Frontal cortex (tissue), 4 donors: ENCODE data around the gene SPR. TPM values are rescaled to one million over a fixed set of nuclear protein-coding genes. Genes with fewer than 3 reads are reported as not detected.
A peak's percentile ranks its signal among the peaks of the same experiment; 100 is the strongest.

Experiments
- DNase-seq, 2 donors: peaks; one replicate each; pipeline ENCODE4 v3.0.0; 2012; ENCODE audit warnings: low spot score in 2 of 2
- FAIRE-seq: peaks from 2 replicates; lab custom pipeline; 2012; peaks lifted over from hg19 to GRCh38; lab: Jason Lieb, UNC
- total RNA-seq: library from RNA; depleted of rRNA; stranded (reverse); fragments of >200 nt; gene quantifications from one replicate; pipeline ENCODE4 v1.2.3, GENCODE V29; 2014
- donor health status: control.
- donor health status: control.
- donor health status: control.

Gene SPR
- 1.6 TPM for total RNA-seq

DNA sequence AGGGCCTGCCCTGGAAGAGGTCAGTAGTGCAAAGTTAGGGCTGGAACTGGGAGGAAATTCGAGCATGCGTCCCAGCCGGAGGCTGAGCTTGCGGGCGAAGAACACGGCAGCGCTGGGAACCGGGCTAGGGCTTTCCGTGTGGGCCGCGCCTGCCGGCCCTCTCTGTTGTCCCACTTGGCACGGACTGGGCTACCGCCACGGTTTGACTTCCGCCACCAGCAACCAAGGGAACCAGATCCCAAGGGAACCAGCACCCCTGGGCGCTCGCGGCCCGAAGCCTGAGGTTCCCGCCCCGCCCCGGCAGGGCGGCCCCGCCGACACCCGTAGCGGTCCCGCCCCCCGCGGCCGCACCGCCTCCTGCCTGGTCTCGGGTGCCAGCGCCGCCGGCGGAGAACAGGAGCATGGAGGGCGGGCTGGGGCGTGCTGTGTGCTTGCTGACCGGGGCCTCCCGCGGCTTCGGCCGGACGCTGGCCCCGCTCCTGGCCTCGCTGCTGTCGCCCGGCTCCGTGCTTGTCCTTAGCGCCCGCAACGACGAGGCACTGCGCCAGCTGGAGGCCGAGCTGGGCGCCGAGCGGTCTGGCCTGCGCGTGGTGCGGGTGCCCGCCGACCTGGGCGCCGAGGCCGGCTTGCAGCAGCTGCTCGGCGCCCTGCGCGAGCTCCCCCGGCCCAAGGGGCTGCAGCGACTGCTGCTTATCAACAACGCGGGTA, at the start of gene SPR:
Gene SPR (plus strand): TSS at position 377 of the 708 bp plus-strand sequence. CDS start 25 bp downstream, at position 402.
- FAIRE-seq = no peak
- DNase-seq = peak; percentile 69 to 73

GRCh38 chr2:72840066-72840465, 47.1 kb upstream of the SPR start:
- DNase-seq (no peak), FAIRE-seq (no peak)

- FAIRE-seq = no peak
- DNase-seq = no peak
Observed at GRCh38 chr2:72841462-72842125, 45.6 kb upstream of the SPR start.

- DNase-seq = no peak
- no peak for FAIRE-seq
Observed at GRCh38 chr2:72843301-72843700, 43.9 kb upstream of the SPR start.

GRCh38 chr2:72846171-72847095, 40.8 kb upstream of the SPR start:
- FAIRE-seq = no peak
- DNase-seq = no peak

DNA sequence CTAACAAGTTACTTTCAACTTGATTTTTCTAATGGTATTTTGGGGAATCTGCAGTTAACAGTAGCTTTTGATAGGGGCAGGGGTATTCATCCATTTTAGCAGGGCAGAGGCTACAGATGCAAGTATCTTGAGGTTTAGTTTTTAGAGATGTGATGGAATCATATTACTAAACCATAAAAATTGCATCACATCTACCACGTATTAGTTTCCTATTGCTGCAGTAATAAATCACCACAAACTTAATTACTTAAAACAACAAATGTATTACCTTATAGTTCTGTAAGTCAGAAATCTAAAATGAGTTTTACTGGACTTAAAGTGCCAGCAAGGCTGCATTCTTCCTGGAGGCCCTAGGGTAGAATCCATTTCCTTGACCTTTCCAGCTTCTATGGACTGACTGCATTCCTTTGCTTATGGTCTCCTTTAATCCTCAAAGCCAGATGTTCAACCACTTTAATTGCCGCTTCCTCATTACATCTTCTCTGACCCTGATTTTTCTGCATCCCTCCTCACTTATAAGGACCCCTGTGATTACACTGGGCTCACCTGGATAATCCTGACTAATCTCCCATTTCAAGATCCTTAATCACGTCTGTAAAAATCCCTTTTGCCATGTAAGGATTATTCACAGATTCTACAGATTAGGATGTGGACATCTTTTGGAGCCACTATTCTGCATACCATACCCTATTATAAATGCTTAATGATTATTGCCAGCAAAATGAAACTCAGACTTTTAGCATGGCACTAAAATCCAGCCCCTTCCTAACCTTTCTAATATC, 39.5 kb upstream of the SPR start:
- DNase-seq (no peak), FAIRE-seq (no peak)

DNA sequence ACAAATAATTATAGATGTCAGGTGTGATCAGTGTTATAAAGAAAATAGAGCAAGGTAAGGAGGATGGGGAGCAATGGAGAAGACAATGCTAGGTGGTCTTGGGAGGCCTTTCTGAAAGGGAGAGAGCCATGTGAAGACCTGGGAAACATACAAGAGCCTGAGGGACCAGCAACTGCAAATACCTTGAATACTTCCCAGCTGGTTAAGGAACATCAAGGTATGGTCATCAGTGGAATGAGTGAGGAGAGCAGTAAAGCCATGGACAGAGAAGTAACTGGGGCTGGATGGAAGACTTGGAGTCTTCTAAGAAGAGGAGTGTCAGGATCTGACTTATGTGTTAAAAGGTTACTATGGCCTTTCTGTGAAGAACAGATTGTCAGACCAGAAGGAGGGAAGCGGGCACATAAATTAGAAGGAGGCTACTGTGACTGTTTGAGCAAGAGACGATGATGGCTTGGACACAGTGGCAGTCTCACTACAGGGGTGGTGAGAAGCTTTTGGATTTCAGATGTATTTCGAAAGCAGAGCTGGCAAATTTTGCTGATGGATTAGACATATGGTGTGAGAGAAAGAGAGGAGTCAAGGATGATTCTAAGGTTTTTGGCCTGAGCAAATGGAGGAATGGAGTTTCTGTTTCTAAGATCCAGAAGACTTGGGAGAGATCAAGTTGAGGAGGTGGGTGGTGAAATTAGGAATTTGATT, 38.6 kb upstream of the SPR start:
- no peak for DNase-seq
- FAIRE-seq = no peak

- DNase-seq (no peak), FAIRE-seq (no peak)
Observed at GRCh38 chr2:72849138-72849462, 38.1 kb upstream of the SPR start.

DNA sequence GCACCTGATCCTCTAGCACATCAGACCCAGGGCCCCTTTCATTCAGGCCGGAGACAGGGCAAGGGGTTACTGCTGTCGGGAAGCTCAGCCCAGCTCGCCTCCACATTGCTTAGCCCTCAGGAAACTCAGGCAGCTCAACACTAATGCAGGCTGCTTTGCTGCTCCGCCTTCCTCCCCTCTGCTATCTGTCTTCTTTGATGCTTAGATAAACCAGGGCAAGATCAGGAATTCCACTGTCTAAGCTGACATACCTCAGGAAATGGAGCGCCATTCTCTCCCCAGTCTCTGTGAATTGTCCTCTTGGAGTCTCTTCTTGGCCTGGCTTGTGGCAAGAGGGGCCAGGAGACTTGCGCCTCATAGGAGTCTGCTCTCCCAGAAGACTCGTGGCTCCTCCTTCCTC, 35.9 kb upstream of the SPR start:
- no peak for FAIRE-seq
- no peak for DNase-seq

GRCh38 chr2:72859831-72860262, 27.4 kb upstream of the SPR start:
- peak; percentile 43 for FAIRE-seq
- DNase-seq = peak; percentile 42 to 54

- FAIRE-seq = no peak
Observed at GRCh38 chr2:72862239-72862988, 24.8 kb upstream of the SPR start.

GRCh38 chr2:72863046-72863445, 24.2 kb upstream of the SPR start:
- DNase-seq (no peak), FAIRE-seq (no peak)

More at GRCh38 chr2:72862239-72862988, 24.8 kb upstream of the SPR start:
- DNase-seq = peak; percentile 51 to 82

DNA sequence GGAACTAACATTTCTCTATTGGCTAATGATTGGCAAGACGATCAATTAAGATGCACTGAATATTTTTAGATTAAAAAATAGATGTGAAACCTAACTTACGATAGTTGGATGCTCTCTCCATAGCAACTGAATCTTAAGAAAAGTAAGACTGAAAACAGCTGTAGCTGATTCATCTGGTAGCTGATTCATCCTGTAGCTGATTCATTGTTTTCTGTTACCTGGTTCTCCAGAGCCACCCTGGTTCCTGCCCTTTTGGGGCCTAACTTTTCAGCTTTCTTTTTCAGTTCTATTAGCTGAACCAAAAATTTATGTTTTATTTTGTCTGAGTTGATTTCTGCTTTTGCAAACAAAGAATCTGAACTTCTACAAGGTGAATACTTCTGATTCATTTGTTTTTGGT, 22.7 kb upstream of the SPR start:
- DNase-seq = no peak

DNA sequence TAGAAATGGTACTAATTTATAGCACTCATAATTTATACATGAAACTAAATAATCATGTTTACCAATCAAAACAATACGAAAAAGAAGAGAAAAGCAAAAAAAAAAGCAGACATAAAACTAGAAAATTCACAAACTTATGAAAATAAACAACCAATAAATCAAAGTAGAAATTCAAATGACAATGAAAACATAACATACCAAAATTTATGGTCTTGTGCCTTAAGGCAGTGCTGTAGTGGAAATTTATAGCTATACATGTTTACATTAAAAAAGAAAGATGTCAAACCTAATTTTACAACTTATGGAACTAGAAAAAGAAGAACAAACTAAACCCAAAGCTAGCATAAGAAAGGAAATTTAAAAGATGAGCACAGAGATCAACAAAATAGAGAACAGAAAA, 16.1 kb upstream of the SPR start:
- DNase-seq = no peak
- no peak for FAIRE-seq

More for the DNA sequence above, 22.7 kb upstream of the SPR start:
- no peak for FAIRE-seq

DNA sequence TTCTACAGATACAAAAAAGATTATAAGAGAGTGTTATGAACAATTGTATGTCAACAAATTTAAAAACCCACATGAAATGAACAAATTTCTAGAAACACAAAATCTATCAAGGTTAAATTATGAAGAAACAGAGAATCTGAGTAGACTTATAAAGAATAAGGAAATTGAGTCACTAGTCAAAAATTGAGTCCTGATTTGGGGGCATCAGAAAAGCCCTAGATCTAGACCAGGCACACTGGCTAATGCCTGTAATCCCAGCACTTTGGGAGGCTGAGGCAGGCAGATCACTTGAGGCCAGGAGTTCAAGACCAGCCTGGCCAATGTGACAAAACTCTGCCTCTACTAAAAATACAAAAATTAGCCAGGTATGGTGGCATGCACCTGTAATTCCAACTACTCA, 15.3 kb upstream of the SPR start:
- no peak for FAIRE-seq
- DNase-seq = no peak

DNA sequence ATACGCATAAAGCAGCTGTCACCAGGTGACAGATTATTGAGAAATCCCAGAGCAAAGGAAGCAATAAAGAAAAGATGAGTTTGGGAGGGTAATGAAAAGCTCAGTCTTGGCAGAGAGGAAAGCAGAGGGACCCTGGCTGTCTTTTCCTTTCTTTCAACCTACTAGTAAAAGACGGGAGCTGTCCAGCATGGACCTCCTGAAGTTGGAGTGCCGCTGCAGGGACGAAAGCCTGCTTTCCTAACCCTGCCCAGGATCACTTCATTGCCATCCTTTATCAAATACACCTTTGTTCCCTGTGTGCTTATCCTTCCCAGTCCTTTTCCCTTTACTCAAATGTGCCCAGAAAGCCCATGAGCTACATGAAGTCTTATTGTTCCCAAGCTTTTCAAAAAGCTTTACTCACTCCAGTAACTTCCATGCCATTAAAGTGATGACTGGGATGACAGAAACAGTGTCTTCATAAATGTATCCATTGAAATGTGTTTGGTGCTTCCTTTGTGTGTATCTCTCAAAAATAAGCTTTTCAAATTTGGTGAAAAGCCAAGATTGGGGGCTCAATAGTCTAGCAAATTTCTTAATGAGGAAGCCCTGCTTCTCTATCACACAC, 3.7 kb upstream of the SPR start:
- DNase-seq = no peak
- no peak for FAIRE-seq

GRCh38 chr2:72886505-72887031, 640 bp upstream of the SPR start:
- DNase-seq (no peak), FAIRE-seq (no peak)
